Epithelial cell of proximal tubule (primary cell): Measurements from ENCODE around the gene BBS9. TPM values are rescaled to one million over a fixed set of nuclear protein-coding genes. Genes with fewer than 3 reads are reported as not detected.

Experiments
- DNase-seq: peaks from one replicate; pipeline ENCODE4 v3.0.0-alpha.2; 2011; ENCODE audit warnings: low read depth
- H3K4me3 ChIP-seq: 2 replicates; pipeline ENCODE4 v1.5.1; 2011; ENCODE audit warnings: low read depth, mild to moderate bottlenecking, low read length
- total RNA-seq: library from RNA; depleted of rRNA; stranded (reverse); fragments of >200 nt; gene quantifications from 2 replicates; pipeline ENCODE4 v1.2.3, GENCODE V29; 2015
- TF ChIP-seq, protein P1 (sequence below): conservative IDR thresholded peaks from 2 replicates; pipeline ENCODE4 v1.5.1; 2012; ENCODE audit warnings: low read depth, mild to moderate bottlenecking, low read length

BBS9 gene
- total RNA-seq, 1 donor from 2014 or later, result 4.4 TPM

GRCh38 chr7:33310546-33310945 is 181.2 kb downstream of the BBS9 start:
- H3K4me3 ChIP-seq, result no peak overlapping the region
- peak; percentile 7 for DNase-seq
- TF ChIP-seq, protein P1, sequence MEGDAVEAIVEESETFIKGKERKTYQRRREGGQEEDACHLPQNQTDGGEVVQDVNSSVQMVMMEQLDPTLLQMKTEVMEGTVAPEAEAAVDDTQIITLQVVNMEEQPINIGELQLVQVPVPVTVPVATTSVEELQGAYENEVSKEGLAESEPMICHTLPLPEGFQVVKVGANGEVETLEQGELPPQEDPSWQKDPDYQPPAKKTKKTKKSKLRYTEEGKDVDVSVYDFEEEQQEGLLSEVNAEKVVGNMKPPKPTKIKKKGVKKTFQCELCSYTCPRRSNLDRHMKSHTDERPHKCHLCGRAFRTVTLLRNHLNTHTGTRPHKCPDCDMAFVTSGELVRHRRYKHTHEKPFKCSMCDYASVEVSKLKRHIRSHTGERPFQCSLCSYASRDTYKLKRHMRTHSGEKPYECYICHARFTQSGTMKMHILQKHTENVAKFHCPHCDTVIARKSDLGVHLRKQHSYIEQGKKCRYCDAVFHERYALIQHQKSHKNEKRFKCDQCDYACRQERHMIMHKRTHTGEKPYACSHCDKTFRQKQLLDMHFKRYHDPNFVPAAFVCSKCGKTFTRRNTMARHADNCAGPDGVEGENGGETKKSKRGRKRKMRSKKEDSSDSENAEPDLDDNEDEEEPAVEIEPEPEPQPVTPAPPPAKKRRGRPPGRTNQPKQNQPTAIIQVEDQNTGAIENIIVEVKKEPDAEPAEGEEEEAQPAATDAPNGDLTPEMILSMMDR, result no peak

DNA sequence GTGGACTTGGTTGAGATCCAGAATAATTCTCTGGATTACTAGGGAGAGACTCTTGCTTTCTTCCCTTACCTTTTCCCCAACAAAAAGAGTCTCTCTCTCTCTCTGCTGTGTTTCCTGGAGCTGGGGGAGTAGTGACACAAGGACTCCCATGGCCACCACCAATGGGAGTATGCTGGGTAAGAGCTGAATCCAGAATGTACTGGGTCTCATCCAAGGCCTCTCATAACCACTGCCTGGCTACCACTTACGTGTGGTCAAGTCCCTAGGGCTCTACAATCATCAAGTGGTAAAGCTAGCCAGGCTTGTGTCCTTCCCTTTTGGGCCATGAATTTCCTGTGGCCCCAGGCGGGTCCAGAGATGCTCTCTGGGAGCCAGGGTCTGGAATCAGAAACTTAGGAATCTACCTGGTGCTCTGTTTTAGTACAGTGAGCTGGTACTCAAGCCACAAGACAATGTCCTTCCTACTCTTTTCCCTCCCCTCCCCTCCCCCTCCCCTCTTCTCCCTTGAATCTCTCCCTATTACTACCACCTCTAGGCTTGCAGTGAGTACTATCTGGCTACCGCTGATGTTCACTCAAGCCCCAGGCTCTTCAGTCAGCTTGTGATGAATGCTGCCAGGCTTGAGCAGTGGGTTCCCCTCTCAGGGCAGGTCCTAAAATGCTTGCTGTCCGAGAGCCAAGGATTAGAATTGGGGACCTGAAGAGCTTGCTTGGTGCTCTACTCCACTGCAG is 196.6 kb downstream of the BBS9 start:
- H3K4me3 ChIP-seq, result no peak overlapping the region
- DNase-seq, result no peak
- TF ChIP-seq, protein P1, result no peak

- H3K4me3 ChIP-seq, result no peak overlapping the region
- TF ChIP-seq, protein P1, result no peak
- DNase-seq, result no peak
Observed at GRCh38 chr7:33326485-33326848, 197.1 kb downstream of the BBS9 start.

- TF ChIP-seq, protein P1, result no peak
- no peak overlapping the region for H3K4me3 ChIP-seq
- DNase-seq, result no peak
Observed at GRCh38 chr7:33327427-33327826, 198.1 kb downstream of the BBS9 start.

DNA sequence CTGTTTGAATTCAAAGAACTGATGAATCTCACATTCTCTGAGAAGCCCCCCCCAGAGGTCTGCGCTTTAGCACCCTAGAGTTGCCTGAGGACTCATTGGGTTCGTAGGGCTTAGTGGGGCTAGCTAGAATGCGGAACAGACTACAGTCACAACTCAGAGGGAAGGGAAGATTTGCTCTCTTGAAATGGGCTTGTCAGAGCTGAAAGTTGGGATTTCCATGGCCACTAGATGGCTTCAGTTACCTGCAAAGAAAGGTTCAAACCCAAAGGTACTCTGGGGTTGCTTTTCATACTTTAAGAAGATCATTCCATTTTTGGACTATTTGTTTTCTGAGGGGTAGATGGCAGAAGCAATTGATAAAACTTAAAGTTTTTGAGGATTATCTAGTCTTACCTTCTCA is 205.0 kb downstream of the BBS9 start:
- DNase-seq, result no peak
- TF ChIP-seq, protein P1, result peak; percentile 74
- H3K4me3 ChIP-seq, result no peak overlapping the region

- no peak overlapping the region for H3K4me3 ChIP-seq
- TF ChIP-seq, protein P1, result no peak
- no peak for DNase-seq
Observed at GRCh38 chr7:33336820-33337219, 207.5 kb downstream of the BBS9 start.
